Endothelial cell of umbilical vein (primary cell): ENCODE measurements around the gene GPATCH2. TPM values are rescaled to one million over a fixed set of nuclear protein-coding genes. Genes with fewer than 3 reads are reported as not detected.

Source experiments
- BruUV-seq: library from RNA; stranded (reverse); fragments of 400-500 nt; replicated peaks from 2 replicates; lab custom pipeline; 2021; lab: Mats Ljungman, UMichigan
- CTCF ChIA-PET: fragments of 300-600, 350-600 bp; sonication (Branson Sonifier 250); formaldehyde crosslinking; loops from one replicate; lab custom pipeline; 2021; ENCODE audit warnings: antibody characterized with exemption, inconsistent platforms; lab: Charles Lee
- POLR2A ChIA-PET: fragments of 300-600, 350-600 bp; sonication (Branson Sonifier 250); formaldehyde crosslinking; loops from one replicate; lab custom pipeline; 2021; ENCODE audit warnings: antibody characterized with exemption, inconsistent platforms; lab: Charles Lee
- DNase-seq: peaks from one replicate; pipeline ENCODE4 v3.0.0-alpha.2; 2011; ENCODE audit warnings: low read depth, low spot score
- FAIRE-seq: peaks from 2 replicates; lab custom pipeline; 2011; peaks lifted over from hg19 to GRCh38; lab: Jason Lieb, UNC
- H2AFZ ChIP-seq: 2 replicates; pipeline ENCODE4 v1.6.0; 2012; ENCODE audit warnings: low read depth, low read length, control low read depth, inconsistent platforms
- H3K27ac ChIP-seq: 2 replicates; pipeline ENCODE4 v1.5.1; 2011; ENCODE audit warnings: low read depth, mild to moderate bottlenecking, control low read depth, low read length, moderate library complexity; ENCODE audit not compliant: insufficient read depth
- H3K27me3 ChIP-seq, 2 experiments: 2 replicates each; pipeline versions ENCODE4 v1.6.0 to v1.6.1; 2011; ENCODE audit warnings: low read length in 2 of 2, mixed read lengths in 1 of 2; ENCODE audit not compliant: control insufficient read depth in 2 of 2, insufficient read depth in 2 of 2
- H3K36me3 ChIP-seq, 2 experiments: 2 replicates in 1 of 2; 3 replicates in 1 of 2; pipeline ENCODE4 v1.5.1; 2011; ENCODE audit warnings: low read length in 2 of 2, mild to moderate bottlenecking in 1 of 2, moderate library complexity in 1 of 2; ENCODE audit not compliant: control insufficient read depth in 2 of 2, insufficient read depth in 2 of 2; ENCODE audit errors: extremely low read depth in 1 of 2
- H3K4me1 ChIP-seq: 3 replicates; pipeline ENCODE4 v1.5.1; 2011; ENCODE audit warnings: mild to moderate bottlenecking, low read length; ENCODE audit not compliant: control insufficient read depth, insufficient read depth; ENCODE audit errors: extremely low read depth
- H3K4me2 ChIP-seq: 2 replicates; pipeline ENCODE4 v1.6.1; 2011; ENCODE audit warnings: low read length, control low read depth, mixed read lengths; ENCODE audit not compliant: insufficient read depth
- H3K4me3 ChIP-seq, 3 experiments: fragments of 200-600 bp in 1 of 3; sonication (generic), shearing (Covaris generic) in 1 of 3; replicated peaks in 1 of 3; 2 replicates each; pipeline ENCODE4 v1.5.1; 2011 to 2016; ENCODE audit warnings: control low read depth in 3 of 3, low read length in 3 of 3, mild to moderate bottlenecking in 2 of 3, inconsistent platforms in 1 of 3, low read depth in 1 of 3, moderate library complexity in 1 of 3; ENCODE audit not compliant: insufficient read depth in 1 of 3
- H3K79me2 ChIP-seq: 2 replicates; pipeline ENCODE4 v1.6.0; 2012; ENCODE audit warnings: low read length, inconsistent platforms; ENCODE audit not compliant: control insufficient read depth, insufficient read depth
- H3K9ac ChIP-seq: replicated peaks from 2 replicates; pipeline ENCODE3; 2011; ENCODE audit warnings: low read length, control low read depth; ENCODE audit not compliant: insufficient read depth; ENCODE audit errors: extremely low read depth
- H3K9me1 ChIP-seq: replicated peaks from 3 replicates; pipeline ENCODE4 v1.6.0; 2011; ENCODE audit warnings: mild to moderate bottlenecking, low read length; ENCODE audit not compliant: control insufficient read depth, insufficient read depth; ENCODE audit errors: extremely low read depth
- H3K9me3 ChIP-seq: replicated peaks from 2 replicates; pipeline ENCODE4 v1.5.1; 2012; ENCODE audit warnings: low read length, inconsistent platforms; ENCODE audit not compliant: control insufficient read depth, insufficient read depth
- H4K20me1 ChIP-seq: replicated peaks from 2 replicates; pipeline ENCODE3; 2011; ENCODE audit warnings: mild to moderate bottlenecking, low read length; ENCODE audit not compliant: control insufficient read depth, insufficient read depth; ENCODE audit errors: extremely low read depth
- CTCF ChIP-seq, 2 donors: IDR thresholded peaks; 1 replicate in 1 of 2; 2 replicates in 1 of 2; pipeline ENCODE4 v1.5.1; 2011; ENCODE audit warnings: low read length in 2 of 2, mild to moderate bottlenecking in 2 of 2, moderate library complexity in 2 of 2, control low read depth in 1 of 2, inconsistent platforms in 1 of 2, low read depth in 1 of 2; ENCODE audit not compliant: insufficient read depth in 1 of 2; ENCODE audit errors: extremely low read depth in 1 of 2
- EZH2 ChIP-seq: IDR thresholded peaks from 2 replicates; pipeline ENCODE4 v1.6.1; 2012; ENCODE audit warnings: borderline replicate concordance, low read depth, mild to moderate bottlenecking, moderate library complexity, low read length, inconsistent platforms; ENCODE audit not compliant: severe bottlenecking
- FOS ChIP-seq: IDR thresholded peaks from 2 replicates; pipeline ENCODE4 v1.6.1; 2011; ENCODE audit warnings: mild to moderate bottlenecking, low read length, moderate library complexity, borderline replicate concordance; ENCODE audit not compliant: insufficient read depth
- GATA2 ChIP-seq: IDR thresholded peaks from 2 replicates; pipeline ENCODE4 v1.7.0; 2011; ENCODE audit warnings: low read depth, mild to moderate bottlenecking, moderate library complexity, mixed read lengths, low read length; ENCODE audit not compliant: insufficient read length, insufficient read depth
- JUN ChIP-seq: IDR thresholded peaks from 2 replicates; pipeline ENCODE4 v1.6.1; 2011; ENCODE audit warnings: borderline replicate concordance, low read depth; ENCODE audit not compliant: insufficient read length, insufficient read depth
- MAX ChIP-seq: IDR thresholded peaks from 2 replicates; pipeline ENCODE4 v1.6.1; 2011; ENCODE audit not compliant: insufficient read depth, insufficient read length
- MYC ChIP-seq: IDR thresholded peaks from one replicate; pipeline ENCODE4 v1.6.1; 2011; ENCODE audit warnings: mild to moderate bottlenecking, low read depth, low read length
- POLR2A ChIP-seq: IDR thresholded peaks from 2 replicates; pipeline ENCODE4 v1.6.1; 2012; ENCODE audit warnings: low read depth, mild to moderate bottlenecking, control low read depth, low read length
- POLR2AphosphoS5 ChIP-seq: IDR thresholded peaks from 2 replicates; pipeline ENCODE4 v1.6.1; 2012; ENCODE audit warnings: low read depth, mild to moderate bottlenecking, control low read depth, low read length, moderate library complexity; ENCODE audit not compliant: insufficient read depth
- dilution Hi-C: fragments of 300-500 bp; cut with MboI; formaldehyde crosslinking; loops from one replicate; pipeline ENCODE4 v1.15.0; 2019; ENCODE audit warnings: low sequenced_read_pairs; ENCODE audit not compliant: extremely low pct_ligation_motif_present
- intact Hi-C: fragments of 100-400 bp; cut with micrococcal nuclease; formaldehyde crosslinking; loops from one replicate; pipeline ENCODE4 v1.10.0; 2022
- polyA plus RNA-seq, 4 experiments: library from polyadenylated mRNA; depleted of rRNA in 3 of 4; stranded (reverse) in 3 of 4; unstranded in 1 of 4; fragments of >200 nt; gene quantifications; 2 replicates each; pipeline versions ENCODE4 v1.2.1 to v1.2.3, GENCODE V29; 2011 to 2012; ENCODE audit warnings: missing spikeins in 1 of 4
- total RNA-seq: library from RNA; stranded (reverse); gene quantifications from 2 replicates; pipeline ENCODE4 v1.2.3, GENCODE V29; 2021

GPATCH2 gene
- total and polyA plus RNA-seq, 2 donors (not counting 3 experiments of a cell fraction or from before 2014, with no cell fraction given): 3.3 to 15.6 TPM

- ChIA-PET POLR2A (no interaction called here), CTCF (interaction anchor here (1.2 to 2.2 kb wide), 2 partner anchors 13 to 106 kb away, joined by 3 to 7 read pairs; no protein-coding TSS in a partner anchor)
- TF ChIP-seq EZH2 (no peak), GATA2 (no peak), POLR2AphosphoS5 (no peak), CTCF (IDR thresholded peaks at IDR 0.05; ENCODE audit: extremely low read depth in 1 of 2, insufficient read depth in 1 of 2, low read depth in 1 of 2, low read length in 2 of 2) (no peak), MAX (no peak), MYC (no peak), JUN (no peak), POLR2A (no peak), FOS (no peak)
- no peaks in the 10 kb centered on the region for H3K79me2 ChIP-seq
- no peaks in the 10 kb centered on the region for H3K9me3 ChIP-seq
- intact Hi-C loops: no loop called here
- dilution Hi-C loops: no loop called here
- no peak for DNase-seq
- no peaks in the 10 kb centered on the region for H3K27me3 ChIP-seq
- no peak overlapping the region for H3K27ac ChIP-seq
- H3K4me2 ChIP-seq: no peak overlapping the region
- no peak for FAIRE-seq
- H3K4me3 ChIP-seq: no peak overlapping the region
- no peak overlapping the region for H3K9ac ChIP-seq
- H4K20me1 ChIP-seq: no peaks in the 10 kb centered on the region
- BruUV-seq: no TSS peak
- no peaks in the 10 kb centered on the region for H3K4me1 ChIP-seq
- no peaks in the 10 kb centered on the region for H3K36me3 ChIP-seq
- no peak overlapping the region for H2AFZ ChIP-seq
- no peaks in the 10 kb centered on the region for H3K9me1 ChIP-seq
These were observed 76.9 kb downstream of the GPATCH2 start for GRCh38 chr1:217553949-217554509.
